HG02763 (cell line): ENCODE results near the gene TAX1BP1.
A peak's percentile ranks its signal among the peaks of the same experiment; 100 is the strongest.

Experiments used
- ATAC-seq: cut with Tn5 transposase; IDR thresholded peaks from one replicate; pipeline ENCODE4 v1.9.1; 2021; ENCODE audit warnings: mild to moderate bottlenecking, moderate library complexity; ENCODE audit not compliant: unreplicated experiment

Gene TAX1BP1

GRCh38 chr7:27739909-27740448, at the start of gene TAX1BP1:
TAX1BP1 (plus strand) TSS chr7:27740162; CDS start chr7:27748525, 8,363 bp downstream.
- ATAC-seq, result peak; percentile 95

GRCh38 chr7:27690649-27691048, 49.3 kb upstream of the TAX1BP1 start:
- no peak for ATAC-seq

- no peak for ATAC-seq
These were observed 46.2 kb upstream of the TAX1BP1 start for GRCh38 chr7:27693794-27694193.

- no peak for ATAC-seq
These were observed 44.9 kb upstream of the TAX1BP1 start for GRCh38 chr7:27695096-27695495.

- peak; percentile 67 for ATAC-seq
These were observed 42.0 kb upstream of the TAX1BP1 start for GRCh38 chr7:27697861-27698430.

GRCh38 chr7:27699751-27700150, 40.2 kb upstream of the TAX1BP1 start:
- no peak for ATAC-seq

- no peak for ATAC-seq
These were observed 39.5 kb upstream of the TAX1BP1 start for GRCh38 chr7:27700501-27700900.

GRCh38 chr7:27703181-27703580, 36.8 kb upstream of the TAX1BP1 start:
- no peak for ATAC-seq

GRCh38 chr7:27704422-27705199, 35.4 kb upstream of the TAX1BP1 start:
- ATAC-seq, result no peak

- ATAC-seq, result no peak
These were observed 34.8 kb upstream of the TAX1BP1 start for GRCh38 chr7:27705200-27705594.

GRCh38 chr7:27708485-27708884, 31.5 kb upstream of the TAX1BP1 start:
- no peak for ATAC-seq

GRCh38 chr7:27709137-27710075, 30.6 kb upstream of the TAX1BP1 start:
- no peak for ATAC-seq

- no peak for ATAC-seq
These were observed 27.7 kb upstream of the TAX1BP1 start for GRCh38 chr7:27712217-27712616.

- no peak for ATAC-seq
These were observed 25.0 kb upstream of the TAX1BP1 start for GRCh38 chr7:27714831-27715444.

GRCh38 chr7:27723085-27723484, 16.9 kb upstream of the TAX1BP1 start:
- no peak for ATAC-seq

- no peak for ATAC-seq
These were observed 12.9 kb upstream of the TAX1BP1 start for GRCh38 chr7:27727058-27727457.

GRCh38 chr7:27730112-27730511, 9.8 kb upstream of the TAX1BP1 start:
- no peak for ATAC-seq

GRCh38 chr7:27734583-27734982, 5.4 kb upstream of the TAX1BP1 start:
- no peak for ATAC-seq

- no peak for ATAC-seq
These were observed 4.8 kb upstream of the TAX1BP1 start for GRCh38 chr7:27735165-27735564.

- no peak for ATAC-seq
These were observed 4.1 kb upstream of the TAX1BP1 start for GRCh38 chr7:27735831-27736230.

- no peak for ATAC-seq
These were observed 2.8 kb upstream of the TAX1BP1 start for GRCh38 chr7:27737178-27737577.
